ENCODE data around the gene IL1RAPL1. TPM values are rescaled to one million over a fixed set of nuclear protein-coding genes. Genes with fewer than 3 reads are reported as not detected.
"Not testable (repeated sequence)": the region's sequence is repeated elsewhere in the genome, so short reads cannot be mapped to it uniquely, and the experiment has no call there.

The IL1RAPL1 gene
- total and polyA plus RNA-seq, 4 experiments from 2014 or later: not detected

GRCh38 chrX:28717864-28718263 is 130.6 kb downstream of the IL1RAPL1 start:
- Histone ChIP-seq H3K27me3 (ENCODE audit: insufficient read depth, low read length) (no peaks in the 10 kb centered on the region), H3K4me1 (ENCODE audit: insufficient read depth, low read length) (no peaks in the 10 kb centered on the region), H3K4me3 (ENCODE audit: low read length in 2 of 2) (no peak overlapping the region), H3K9me3 (ENCODE audit: control insufficient read depth in 1 of 2, low read length in 2 of 2) (no peaks in the 10 kb centered on the region), H3K36me3 (ENCODE audit: insufficient read depth, low read length) (no peaks in the 10 kb centered on the region), H3K27ac (ENCODE audit: low read depth, low read length) (no peak overlapping the region)
- Mint-ChIP-seq H3K9me3 (peaks cover 0 to 6% (median under 1%) of the 10 kb centered on the region in 8 donors), H3K4me3 (no peak overlapping the region), H3K27me3 (no peaks in the 10 kb centered on the region), H3K4me1 (no peaks in the 10 kb centered on the region), H3K27ac (no peak overlapping the region), H3K36me3 (no peaks in the 10 kb centered on the region)
- DNase-seq: no peak
- CTCF ChIA-PET (ENCODE audit: partially characterized antibody): no interaction called here
- POLR2A ChIA-PET (ENCODE audit: partially characterized antibody): no interaction called here
- intact Hi-C loops (cut with micrococcal nuclease): no loop called here

DNA sequence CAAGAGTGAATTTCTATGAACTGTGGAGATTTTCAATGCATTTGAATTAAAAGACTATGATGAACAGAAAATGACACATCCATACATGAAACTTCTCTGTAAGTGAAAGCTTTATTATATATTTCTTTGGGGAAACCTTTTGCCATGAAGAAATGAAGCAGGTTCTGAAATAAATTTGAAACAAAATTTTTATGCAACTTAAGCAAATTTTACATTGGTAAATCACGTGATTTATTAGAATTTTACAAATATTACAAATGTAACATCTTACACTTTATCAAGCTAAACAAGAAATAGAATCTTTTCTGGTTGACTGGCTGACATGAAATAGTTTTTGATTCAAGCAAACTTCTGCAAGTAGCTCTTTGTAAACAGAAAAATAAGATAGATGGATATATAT is 131.2 kb downstream of the IL1RAPL1 start:
- peaks cover 0 to 8% (median under 1%) of the 10 kb centered on the region in 8 donors for H3K9me3 Mint-ChIP-seq
- no peaks in the 10 kb centered on the region for H3K36me3 Mint-ChIP-seq
- no peak overlapping the region for H3K4me3 Mint-ChIP-seq
- Histone ChIP-seq H3K27ac (ENCODE audit: low read depth, low read length) (no peak overlapping the region), H3K36me3 (ENCODE audit: insufficient read depth, low read length) (no peaks in the 10 kb centered on the region), H3K9me3 (ENCODE audit: control insufficient read depth in 1 of 2, low read length in 2 of 2) (no peaks in the 10 kb centered on the region), H3K27me3 (ENCODE audit: insufficient read depth, low read length) (no peaks in the 10 kb centered on the region), H3K4me1 (ENCODE audit: insufficient read depth, low read length) (no peaks in the 10 kb centered on the region), H3K4me3 (ENCODE audit: low read length in 2 of 2) (no peak overlapping the region)
- intact Hi-C loops (cut with micrococcal nuclease): no loop called here
- no peaks in the 10 kb centered on the region for H3K4me1 Mint-ChIP-seq
- H3K27ac Mint-ChIP-seq: no peak overlapping the region
- POLR2A ChIA-PET (ENCODE audit: partially characterized antibody): no interaction called here
- CTCF ChIA-PET (ENCODE audit: partially characterized antibody): no interaction called here
- H3K27me3 Mint-ChIP-seq: no peaks in the 10 kb centered on the region
- DNase-seq: no peak

DNA sequence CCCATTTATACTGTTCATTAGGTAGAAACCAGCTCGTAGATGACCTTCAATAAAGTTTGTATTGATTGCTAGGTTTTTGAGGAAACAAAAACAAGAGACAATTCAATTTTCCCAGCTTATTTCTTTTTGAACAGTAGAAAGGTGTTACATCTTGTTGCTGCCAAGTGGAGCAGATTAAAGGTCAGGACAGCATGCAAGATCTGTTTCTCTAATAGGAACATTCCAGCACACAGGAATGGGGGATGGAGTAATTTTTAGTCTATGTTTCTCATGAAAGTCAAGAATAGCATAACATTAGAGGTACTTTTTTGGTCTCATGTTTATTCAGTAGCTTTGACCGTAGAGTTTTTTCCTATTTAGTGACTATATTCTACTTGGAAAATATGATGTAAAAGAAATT is 132.4 kb downstream of the IL1RAPL1 start:
- Histone ChIP-seq H3K9me3 (ENCODE audit: control insufficient read depth in 1 of 2, low read length in 2 of 2) (no peaks in the 10 kb centered on the region), H3K4me3 (ENCODE audit: low read length in 2 of 2) (no peak overlapping the region), H3K27ac (ENCODE audit: low read depth, low read length) (no peak overlapping the region), H3K4me1 (ENCODE audit: insufficient read depth, low read length) (no peaks in the 10 kb centered on the region), H3K36me3 (ENCODE audit: insufficient read depth, low read length) (no peaks in the 10 kb centered on the region), H3K27me3 (ENCODE audit: insufficient read depth, low read length) (no peaks in the 10 kb centered on the region)
- ChIA-PET CTCF (ENCODE audit: partially characterized antibody) (no interaction called here), POLR2A (ENCODE audit: partially characterized antibody) (no interaction called here)
- Mint-ChIP-seq H3K4me1 (no peaks in the 10 kb centered on the region), H3K27ac (no peak overlapping the region), H3K27me3 (no peaks in the 10 kb centered on the region), H3K4me3 (no peak overlapping the region), H3K36me3 (no peaks in the 10 kb centered on the region), H3K9me3 (peaks cover 0 to 10% (median under 1%) of the 10 kb centered on the region in 8 donors)
- DNase-seq: no peak
- intact Hi-C loops (cut with micrococcal nuclease): no loop called here

- H3K9me3 ChIP-seq (ENCODE audit: control insufficient read depth in 1 of 2, low read length in 2 of 2): no peaks in the 10 kb centered on the region
- H3K4me1 Mint-ChIP-seq: no peaks in the 10 kb centered on the region
- H3K4me1 ChIP-seq (ENCODE audit: insufficient read depth, low read length): no peaks in the 10 kb centered on the region
- no peak overlapping the region for H3K27ac Mint-ChIP-seq
- peaks cover 0 to 9% (median under 1%) of the 10 kb centered on the region in 8 donors for H3K9me3 Mint-ChIP-seq
- no peak overlapping the region for H3K4me3 ChIP-seq (ENCODE audit: low read length in 2 of 2)
- no peaks in the 10 kb centered on the region for H3K36me3 Mint-ChIP-seq
- CTCF ChIA-PET (ENCODE audit: partially characterized antibody): no interaction called here
- no peak overlapping the region for H3K27ac ChIP-seq (ENCODE audit: low read depth, low read length)
- H3K36me3 ChIP-seq (ENCODE audit: insufficient read depth, low read length): no peaks in the 10 kb centered on the region
- no peak overlapping the region for H3K4me3 Mint-ChIP-seq
- POLR2A ChIA-PET (ENCODE audit: partially characterized antibody): no interaction called here
- intact Hi-C loops (cut with micrococcal nuclease): no loop called here
- H3K27me3 Mint-ChIP-seq: no peaks in the 10 kb centered on the region
- no peaks in the 10 kb centered on the region for H3K27me3 ChIP-seq (ENCODE audit: insufficient read depth, low read length)
- no peak for DNase-seq
Observed at GRCh38 chrX:28752330-28752729, 165.1 kb downstream of the IL1RAPL1 start.

- H3K27ac Mint-ChIP-seq: no peak overlapping the region
- H3K36me3 Mint-ChIP-seq: no peaks in the 10 kb centered on the region
- Histone ChIP-seq H3K4me1 (ENCODE audit: insufficient read depth, low read length) (no peaks in the 10 kb centered on the region), H3K36me3 (ENCODE audit: insufficient read depth, low read length) (no peaks in the 10 kb centered on the region), H3K4me3 (ENCODE audit: low read length in 2 of 2) (no peak overlapping the region), H3K9me3 (ENCODE audit: control insufficient read depth in 1 of 2, low read length in 2 of 2) (no peaks in the 10 kb centered on the region), H3K27me3 (ENCODE audit: insufficient read depth, low read length) (no peaks in the 10 kb centered on the region), H3K27ac (ENCODE audit: low read depth, low read length) (no peak overlapping the region)
- ChIA-PET CTCF (ENCODE audit: partially characterized antibody) (no interaction called here), POLR2A (ENCODE audit: partially characterized antibody) (no interaction called here)
- H3K9me3 Mint-ChIP-seq: peaks cover 0 to 9% (median 2%) of the 10 kb centered on the region in 8 donors
- DNase-seq: no peak
- H3K4me3 Mint-ChIP-seq: no peak overlapping the region
- no peaks in the 10 kb centered on the region for H3K4me1 Mint-ChIP-seq
- no peaks in the 10 kb centered on the region for H3K27me3 Mint-ChIP-seq
- intact Hi-C loops (cut with micrococcal nuclease): no loop called here
Observed at GRCh38 chrX:28756175-28756574, 168.9 kb downstream of the IL1RAPL1 start.

- peaks cover 0 to 9% (median 2%) of the 10 kb centered on the region in 8 donors for H3K9me3 Mint-ChIP-seq
- H3K27ac Mint-ChIP-seq: no peak overlapping the region
- ChIA-PET POLR2A (ENCODE audit: partially characterized antibody) (no interaction called here), CTCF (ENCODE audit: partially characterized antibody) (no interaction called here)
- no peaks in the 10 kb centered on the region for H3K27me3 Mint-ChIP-seq
- no peak overlapping the region for H3K4me3 Mint-ChIP-seq
- Histone ChIP-seq H3K27ac (ENCODE audit: low read depth, low read length) (no peak overlapping the region), H3K4me1 (ENCODE audit: insufficient read depth, low read length) (no peaks in the 10 kb centered on the region), H3K27me3 (ENCODE audit: insufficient read depth, low read length) (no peaks in the 10 kb centered on the region), H3K9me3 (ENCODE audit: control insufficient read depth in 1 of 2, low read length in 2 of 2) (no peaks in the 10 kb centered on the region), H3K36me3 (ENCODE audit: insufficient read depth, low read length) (no peaks in the 10 kb centered on the region), H3K4me3 (ENCODE audit: low read length in 2 of 2) (no peak overlapping the region)
- no peak for DNase-seq
- H3K4me1 Mint-ChIP-seq: no peaks in the 10 kb centered on the region
- H3K36me3 Mint-ChIP-seq: no peaks in the 10 kb centered on the region
- intact Hi-C loops (cut with micrococcal nuclease): no loop called here
Observed at GRCh38 chrX:28756647-28757046, 169.4 kb downstream of the IL1RAPL1 start.

DNA sequence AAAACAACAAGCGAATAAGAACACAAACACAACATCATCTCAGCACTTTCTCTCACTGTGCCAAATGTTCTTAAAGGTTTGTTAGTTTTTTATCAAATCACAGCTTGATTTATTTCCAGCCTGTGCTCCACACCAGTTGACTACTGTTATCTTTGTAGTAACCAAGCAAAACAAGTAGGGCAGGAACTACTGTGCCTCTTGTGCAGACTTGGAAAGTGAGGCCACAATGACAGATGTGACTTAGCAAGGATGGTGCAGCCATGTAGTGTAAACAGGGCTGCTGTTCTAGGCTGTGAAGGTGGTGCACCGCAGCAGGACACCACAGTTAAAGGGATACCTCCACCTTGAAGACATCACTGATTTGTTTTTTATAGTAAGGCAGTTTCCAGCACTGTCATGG is 170.0 kb downstream of the IL1RAPL1 start:
- Histone ChIP-seq H3K4me1 (ENCODE audit: insufficient read depth, low read length) (no peaks in the 10 kb centered on the region), H3K4me3 (ENCODE audit: low read length in 2 of 2) (no peak overlapping the region), H3K27me3 (ENCODE audit: insufficient read depth, low read length) (no peaks in the 10 kb centered on the region), H3K36me3 (ENCODE audit: insufficient read depth, low read length) (no peaks in the 10 kb centered on the region), H3K9me3 (ENCODE audit: control insufficient read depth in 1 of 2, low read length in 2 of 2) (no peaks in the 10 kb centered on the region), H3K27ac (ENCODE audit: low read depth, low read length) (no peak overlapping the region)
- Mint-ChIP-seq H3K9me3 (peaks cover 0 to 9% (median 2%) of the 10 kb centered on the region in 8 donors), H3K4me3 (no peak overlapping the region), H3K27ac (no peak overlapping the region), H3K36me3 (no peaks in the 10 kb centered on the region), H3K4me1 (no peaks in the 10 kb centered on the region), H3K27me3 (no peaks in the 10 kb centered on the region)
- no peak for DNase-seq
- POLR2A ChIA-PET (ENCODE audit: partially characterized antibody): no interaction called here
- CTCF ChIA-PET (ENCODE audit: partially characterized antibody): no interaction called here
- intact Hi-C loops (cut with micrococcal nuclease): no loop called here

GRCh38 chrX:28766561-28766960 is 179.3 kb downstream of the IL1RAPL1 start:
- H3K4me3 ChIP-seq (ENCODE audit: low read length in 2 of 2); H3K4me1 Mint-ChIP-seq; H3K36me3 ChIP-seq (ENCODE audit: insufficient read depth, low read length); H3K4me1 ChIP-seq (ENCODE audit: insufficient read depth, low read length); H3K27ac ChIP-seq (ENCODE audit: low read depth, low read length); H3K9me3 ChIP-seq (ENCODE audit: control insufficient read depth in 1 of 2, low read length in 2 of 2); H3K27ac Mint-ChIP-seq; H3K27me3 ChIP-seq (ENCODE audit: insufficient read depth, low read length); H3K27me3 Mint-ChIP-seq; POLR2A ChIA-PET (ENCODE audit: partially characterized antibody); intact Hi-C loops (cut with micrococcal nuclease); H3K4me3 Mint-ChIP-seq; H3K36me3 Mint-ChIP-seq; CTCF ChIA-PET (ENCODE audit: partially characterized antibody); DNase-seq: not testable (repeated sequence)
- peaks cover 0 to 10% (median 3%) of the 10 kb centered on the region in 8 donors for H3K9me3 Mint-ChIP-seq

Data from CD4-positive, alpha-beta memory T cell (primary cell).